SK-N-SH (cell line): Measurements from ENCODE around the gene FAT3.

Source experiments
- CTCF ChIP-seq: fragments of 200-600 bp; sonication (generic); IDR thresholded peaks from 2 replicates; pipeline ENCODE4 v1.6.1; 2017; ENCODE audit warnings: antibody characterized with exemption, mild to moderate bottlenecking, moderate library complexity
- EP300 ChIP-seq, 2 experiments: IDR thresholded peaks; 2 replicates each; pipeline versions ENCODE4 v1.4.0 to v1.6.1; 2012; ENCODE audit warnings: borderline replicate concordance in 1 of 2, low read depth in 1 of 2, low read length in 1 of 2
- FOSL2 ChIP-seq: IDR thresholded peaks from 2 replicates; pipeline ENCODE4 v1.4.0; 2012; ENCODE audit warnings: low read depth, mild to moderate bottlenecking, moderate library complexity, borderline replicate concordance
- GATA2 ChIP-seq: sonication (generic); formaldehyde crosslinking; IDR thresholded peaks from 2 replicates; pipeline ENCODE4 v1.5.0; 2020; ENCODE audit warnings: mild to moderate bottlenecking, missing genetic modification reagents
- MAX ChIP-seq: IDR thresholded peaks from 2 replicates; pipeline ENCODE4 v1.4.0; 2012; ENCODE audit warnings: low read depth
- REST ChIP-seq: IDR thresholded peaks from 2 replicates; pipeline ENCODE4 v1.6.1; 2012; ENCODE audit warnings: mild to moderate bottlenecking, low read depth, low read length, moderate library complexity
- RFX5 ChIP-seq: IDR thresholded peaks from 2 replicates; pipeline ENCODE4 v1.6.1; 2012; ENCODE audit warnings: mild to moderate bottlenecking, improper control_type of control experiment, low read length
- RXRA ChIP-seq: IDR thresholded peaks from 2 replicates; pipeline ENCODE4 v1.4.0; 2012; ENCODE audit warnings: low read depth, mild to moderate bottlenecking, borderline replicate concordance
- TCF12 ChIP-seq: IDR thresholded peaks from 2 replicates; pipeline ENCODE4 v1.4.0; 2012
- TEAD4 ChIP-seq: IDR thresholded peaks from 2 replicates; pipeline ENCODE4 v1.4.0; 2012; ENCODE audit warnings: mild to moderate bottlenecking, borderline replicate concordance; ENCODE audit not compliant: insufficient read depth
- USF2 ChIP-seq: fragments of 150-350 bp; IDR thresholded peaks from 2 replicates; pipeline ENCODE4 v1.6.1; 2017; ENCODE audit warnings: antibody characterized with exemption, low read length, low read depth, borderline replicate concordance

- TF ChIP-seq USF2 (no peak), CTCF (no peak), RXRA (no peak), FOSL2 (no peak), RFX5 (no peak), GATA2 (CRISPR knock-in tag) (no peak), MAX (no peak), TEAD4 (no peak), EP300 (IDR thresholded peaks at IDR 0.05; ENCODE audit: borderline replicate concordance in 1 of 2, low read depth in 1 of 2, low read length in 1 of 2) (no peak), TCF12 (no peak), REST (no peak)
These were observed 45.2 kb downstream of the FAT3 start for GRCh38 chr11:92269841-92270240.
